RWPE1 (cell line): ENCODE measurements around the gene SAE1.

Experiments
- CTCF ChIA-PET: fragments of 350-600 bp; sonication (Branson Sonifier 250); formaldehyde crosslinking; extraction: SDS; loops from one replicate; lab custom pipeline; 2021; lab: Yijun Ruan, JAX
- POLR2A ChIA-PET: fragments of 400-600 bp; formaldehyde crosslinking; extraction: SDS; loops from one replicate; lab custom pipeline; 2020; ENCODE audit warnings: antibody characterized with exemption; ENCODE audit not compliant: low non-redundant PET; lab: Yijun Ruan, JAX
- DNase-seq: peaks from one replicate; pipeline ENCODE4 v3.0.0; 2012; ENCODE audit warnings: low spot score
- H3K27ac ChIP-seq: fragments of 450-650 bp; 2 replicates; pipeline ENCODE4 v1.5.1; 2017
- CTCF ChIP-seq: fragments of 450-650 bp; conservative IDR thresholded peaks from 2 replicates; pipeline ENCODE4 v1.5.1; 2017; ENCODE audit warnings: low read depth, mild to moderate bottlenecking

The SAE1 gene

GRCh38 chr19:47221890-47222289 lies 91.3 kb downstream of the SAE1 start:
- DNase-seq: no peak
- CTCF ChIA-PET: interaction anchor here (0.7 to 1.0 kb wide), 2 partner anchors 11 to 22 kb away, joined by 3 to 5 read pairs; no protein-coding TSS in a partner anchor
- POLR2A ChIA-PET: interaction anchor here (0.6 kb wide), 1 partner anchor 35 kb away, joined by 4 read pairs; the partner anchor contains the start of gene CCDC9
- H3K27ac ChIP-seq: peak overlapping the region; percentile 23; the same call in 1 of the 2 replicates
- TF ChIP-seq CTCF: no peak

- TF ChIP-seq CTCF: peak; percentile 36
- ChIA-PET CTCF (interaction anchor here (0.7 to 1.8 kb wide), 5 partner anchors 15 to 926 kb away, joined by 3 to 11 read pairs (median 7); no protein-coding TSS in a partner anchor), POLR2A (interaction anchor here (0.6 to 2.0 kb wide), 7 partner anchors 9 to 112 kb away, joined by 3 to 18 read pairs (median 5); partner anchors contain the start of genes CCDC9, INAFM1 and ZC3H4)
- DNase-seq: peak; percentile 87
- peak overlapping the region; percentile 99 for H3K27ac ChIP-seq
These were observed 95.3 kb downstream of the SAE1 start for GRCh38 chr19:47225746-47226425.

- ChIA-PET CTCF (interaction anchor here (0.5 to 1.8 kb wide), 8 partner anchors 11 to 125 kb away, joined by 3 to 11 read pairs (median 4); partner anchors contain the start of gene SAE1), POLR2A (interaction anchor here (0.6 to 2.0 kb wide), 9 partner anchors 10 to 620 kb away, joined by 3 to 18 read pairs (median 5); partner anchors contain the start of genes CCDC9, INAFM1 and ZC3H4)
- peak; percentile 31 for DNase-seq
- H3K27ac ChIP-seq: peak overlapping the region; percentile 99
- TF ChIP-seq CTCF: no peak
These were observed 96.1 kb downstream of the SAE1 start for GRCh38 chr19:47226426-47227351.

- peak; percentile 86 for DNase-seq
- TF ChIP-seq CTCF: no peak
- POLR2A ChIA-PET: interaction anchor here (1.6 to 2.0 kb wide), 2 partner anchors 16 to 29 kb away, joined by 8 to 18 read pairs; partner anchors contain the start of gene CCDC9
These were observed 96.9 kb downstream of the SAE1 start for GRCh38 chr19:47227352-47228167.

GRCh38 chr19:47228168-47228936 lies 97.7 kb downstream of the SAE1 start:
- no peak for DNase-seq
- ChIA-PET POLR2A (interaction anchor here (1.6 kb wide), 1 partner anchor 15 kb away, joined by 8 read pairs; no protein-coding TSS in a partner anchor), CTCF (interaction anchor here (1.8 kb wide), 1 partner anchor 19 kb away, joined by 10 read pairs; no protein-coding TSS in a partner anchor)
- no peak for TF ChIP-seq CTCF
- H3K27ac ChIP-seq: peak overlapping the region; percentile 99

More at GRCh38 chr19:47227352-47228167, 96.9 kb downstream of the SAE1 start:
- peak overlapping the region; percentile 99 for H3K27ac ChIP-seq
- CTCF ChIA-PET: interaction anchor here (0.6 to 1.8 kb wide), 4 partner anchors 10 to 126 kb away, joined by 3 to 11 read pairs (median 7); no protein-coding TSS in a partner anchor
